ENCODE results near the gene DIS3L2.
"Not testable (repeated sequence)": the region's sequence is repeated elsewhere in the genome, so short reads cannot be mapped to it uniquely, and the experiment has no call there.

Gene DIS3L2

GRCh38 chr2:232075080-232075479 is 113.6 kb downstream of the DIS3L2 start:
- DNase-seq: peak; percentile 3

- no peak for DNase-seq
These were observed 114.3 kb downstream of the DIS3L2 start for GRCh38 chr2:232075859-232076258.

GRCh38 chr2:232076272-232076671 is 114.8 kb downstream of the DIS3L2 start:
- no peak for DNase-seq

- DNase-seq: no peak
These were observed 115.2 kb downstream of the DIS3L2 start for GRCh38 chr2:232076736-232077135.

- DNase-seq: no peak
These were observed 123.7 kb downstream of the DIS3L2 start for GRCh38 chr2:232085164-232085563.

- no peak for DNase-seq
These were observed 124.4 kb downstream of the DIS3L2 start for GRCh38 chr2:232085826-232086425.

GRCh38 chr2:232088771-232089170 is 127.3 kb downstream of the DIS3L2 start:
- no peak for DNase-seq

GRCh38 chr2:232094201-232094600 is 132.7 kb downstream of the DIS3L2 start:
- DNase-seq: no peak

- no peak for DNase-seq
These were observed 133.4 kb downstream of the DIS3L2 start for GRCh38 chr2:232094883-232095282.

GRCh38 chr2:232097260-232097659 is 135.7 kb downstream of the DIS3L2 start:
- no peak for DNase-seq

GRCh38 chr2:232097758-232098157 is 136.2 kb downstream of the DIS3L2 start:
- DNase-seq: no peak

GRCh38 chr2:232102380-232102779 is 140.9 kb downstream of the DIS3L2 start:
- no peak for DNase-seq

- DNase-seq: no peak
These were observed 141.7 kb downstream of the DIS3L2 start for GRCh38 chr2:232103140-232103737.

GRCh38 chr2:232104076-232104646 is 142.6 kb downstream of the DIS3L2 start:
- DNase-seq: no peak

GRCh38 chr2:232111551-232111950 is 150.0 kb downstream of the DIS3L2 start:
- no peak for DNase-seq

- peak; percentile 47 for DNase-seq
These were observed 152.3 kb downstream of the DIS3L2 start for GRCh38 chr2:232113821-232114220.

GRCh38 chr2:232115728-232116361 is 154.3 kb downstream of the DIS3L2 start:
- not testable (repeated sequence) for DNase-seq

GRCh38 chr2:232116852-232117251 is 155.3 kb downstream of the DIS3L2 start:
- no peak for DNase-seq

- no peak for DNase-seq
These were observed 155.9 kb downstream of the DIS3L2 start for GRCh38 chr2:232117413-232117812.

GRCh38 chr2:232120911-232121310 is 159.4 kb downstream of the DIS3L2 start:
- no peak for DNase-seq

- no peak for DNase-seq
These were observed 162.8 kb downstream of the DIS3L2 start for GRCh38 chr2:232124309-232124708.

GRCh38 chr2:232126301-232127099 is 165.0 kb downstream of the DIS3L2 start:
- DNase-seq: peak; percentile 30

- no peak for DNase-seq
These were observed 168.0 kb downstream of the DIS3L2 start for GRCh38 chr2:232129483-232129882.

Data from GF-D8 (cell line).